Measurements from ENCODE around the gene DYNLRB1. TPM values are rescaled to one million over a fixed set of nuclear protein-coding genes. Genes with fewer than 3 reads are reported as not detected.

DYNLRB1 gene
- total and polyA plus RNA-seq, 2 of the 13 experiments (the other 11 are each of a cell fraction or from before 2014, with no cell fraction given), result 140 to 244 TPM

- TF ChIP-seq, protein P1, sequence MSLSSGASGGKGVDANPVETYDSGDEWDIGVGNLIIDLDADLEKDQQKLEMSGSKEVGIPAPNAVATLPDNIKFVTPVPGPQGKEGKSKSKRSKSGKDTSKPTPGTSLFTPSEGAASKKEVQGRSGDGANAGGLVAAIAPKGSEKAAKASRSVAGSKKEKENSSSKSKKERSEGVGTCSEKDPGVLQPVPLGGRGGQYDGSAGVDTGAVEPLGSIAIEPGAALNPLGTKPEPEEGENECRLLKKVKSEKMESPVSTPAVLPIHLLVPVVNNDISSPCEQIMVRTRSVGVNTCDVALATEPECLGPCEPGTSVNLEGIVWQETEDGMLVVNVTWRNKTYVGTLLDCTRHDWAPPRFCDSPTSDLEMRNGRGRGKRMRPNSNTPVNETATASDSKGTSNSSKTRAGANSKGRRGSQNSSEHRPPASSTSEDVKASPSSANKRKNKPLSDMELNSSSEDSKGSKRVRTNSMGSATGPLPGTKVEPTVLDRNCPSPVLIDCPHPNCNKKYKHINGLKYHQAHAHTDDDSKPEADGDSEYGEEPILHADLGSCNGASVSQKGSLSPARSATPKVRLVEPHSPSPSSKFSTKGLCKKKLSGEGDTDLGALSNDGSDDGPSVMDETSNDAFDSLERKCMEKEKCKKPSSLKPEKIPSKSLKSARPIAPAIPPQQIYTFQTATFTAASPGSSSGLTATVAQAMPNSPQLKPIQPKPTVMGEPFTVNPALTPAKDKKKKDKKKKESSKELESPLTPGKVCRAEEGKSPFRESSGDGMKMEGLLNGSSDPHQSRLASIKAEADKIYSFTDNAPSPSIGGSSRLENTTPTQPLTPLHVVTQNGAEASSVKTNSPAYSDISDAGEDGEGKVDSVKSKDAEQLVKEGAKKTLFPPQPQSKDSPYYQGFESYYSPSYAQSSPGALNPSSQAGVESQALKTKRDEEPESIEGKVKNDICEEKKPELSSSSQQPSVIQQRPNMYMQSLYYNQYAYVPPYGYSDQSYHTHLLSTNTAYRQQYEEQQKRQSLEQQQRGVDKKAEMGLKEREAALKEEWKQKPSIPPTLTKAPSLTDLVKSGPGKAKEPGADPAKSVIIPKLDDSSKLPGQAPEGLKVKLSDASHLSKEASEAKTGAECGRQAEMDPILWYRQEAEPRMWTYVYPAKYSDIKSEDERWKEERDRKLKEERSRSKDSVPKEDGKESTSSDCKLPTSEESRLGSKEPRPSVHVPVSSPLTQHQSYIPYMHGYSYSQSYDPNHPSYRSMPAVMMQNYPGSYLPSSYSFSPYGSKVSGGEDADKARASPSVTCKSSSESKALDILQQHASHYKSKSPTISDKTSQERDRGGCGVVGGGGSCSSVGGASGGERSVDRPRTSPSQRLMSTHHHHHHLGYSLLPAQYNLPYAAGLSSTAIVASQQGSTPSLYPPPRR (CRISPR knock-in tag; IDR thresholded peaks at IDR 0.05; ENCODE audit: borderline replicate concordance), result peak; percentile 43; the same call in 1 of the 2 replicates
- 0 out of 2 replicates have a peak, but pooled peaks have one; percentile 9 for TF ChIP-seq ZNF331 (CRISPR knock-in tag; IDR thresholded peaks at IDR 0.05)
- 0 out of 2 replicates have a peak, but pooled peaks have one; percentile 12 for TF ChIP-seq PAX8 (CRISPR knock-in tag; IDR thresholded peaks at IDR 0.05; ENCODE audit: borderline replicate concordance)
- TF ChIP-seq HMGA1 (CRISPR knock-in tag; conservative IDR thresholded peaks at IDR 0.05), result no peak
- TF ChIP-seq, protein P2, sequence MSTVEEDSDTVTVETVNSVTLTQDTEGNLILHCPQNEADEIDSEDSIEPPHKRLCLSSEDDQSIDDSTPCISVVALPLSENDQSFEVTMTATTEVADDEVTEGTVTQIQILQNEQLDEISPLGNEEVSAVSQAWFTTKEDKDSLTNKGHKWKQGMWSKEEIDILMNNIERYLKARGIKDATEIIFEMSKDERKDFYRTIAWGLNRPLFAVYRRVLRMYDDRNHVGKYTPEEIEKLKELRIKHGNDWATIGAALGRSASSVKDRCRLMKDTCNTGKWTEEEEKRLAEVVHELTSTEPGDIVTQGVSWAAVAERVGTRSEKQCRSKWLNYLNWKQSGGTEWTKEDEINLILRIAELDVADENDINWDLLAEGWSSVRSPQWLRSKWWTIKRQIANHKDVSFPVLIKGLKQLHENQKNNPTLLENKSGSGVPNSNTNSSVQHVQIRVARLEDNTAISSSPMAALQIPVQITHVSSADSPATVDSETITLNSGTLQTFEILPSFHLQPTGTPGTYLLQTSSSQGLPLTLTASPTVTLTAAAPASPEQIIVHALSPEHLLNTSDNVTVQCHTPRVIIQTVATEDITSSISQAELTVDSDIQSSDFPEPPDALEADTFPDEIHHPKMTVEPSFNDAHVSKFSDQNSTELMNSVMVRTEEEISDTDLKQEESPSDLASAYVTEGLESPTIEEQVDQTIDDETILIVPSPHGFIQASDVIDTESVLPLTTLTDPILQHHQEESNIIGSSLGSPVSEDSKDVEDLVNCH (CRISPR knock-in tag; IDR thresholded peaks at IDR 0.05), result 0 out of 2 replicates have a peak, but pooled peaks have one; percentile 48
- no peak for TF ChIP-seq ZNF614 (CRISPR knock-in tag; IDR thresholded peaks at IDR 0.05; ENCODE audit: borderline replicate concordance)
- no peak for TF ChIP-seq TEAD3 (CRISPR knock-in tag; optimal IDR thresholded peaks at IDR 0.05; ENCODE audit: borderline replicate concordance)
- TF ChIP-seq GATAD1 (CRISPR knock-in tag; IDR thresholded peaks at IDR 0.05), result no peak
- no peak for TF ChIP-seq PTBP1 (IDR thresholded peaks at IDR 0.05; ENCODE audit: low read depth, low read length, poor library complexity, severe bottlenecking)
- TF ChIP-seq, protein P3, sequence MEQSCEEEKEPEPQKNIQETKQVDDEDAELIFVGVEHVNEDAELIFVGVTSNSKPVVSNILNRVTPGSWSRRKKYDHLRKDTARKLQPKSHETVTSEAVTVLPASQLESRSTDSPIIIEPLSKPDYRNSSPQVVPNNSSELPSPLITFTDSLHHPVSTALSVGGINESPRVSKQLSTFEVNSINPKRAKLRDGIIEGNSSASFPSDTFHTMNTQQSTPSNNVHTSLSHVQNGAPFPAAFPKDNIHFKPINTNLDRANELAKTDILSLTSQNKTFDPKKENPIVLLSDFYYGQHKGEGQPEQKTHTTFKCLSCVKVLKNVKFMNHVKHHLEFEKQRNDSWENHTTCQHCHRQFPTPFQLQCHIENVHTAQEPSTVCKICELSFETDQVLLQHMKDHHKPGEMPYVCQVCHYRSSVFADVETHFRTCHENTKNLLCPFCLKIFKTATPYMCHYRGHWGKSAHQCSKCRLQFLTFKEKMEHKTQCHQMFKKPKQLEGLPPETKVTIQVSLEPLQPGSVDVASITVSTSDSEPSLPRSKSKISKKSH (CRISPR knock-in tag; IDR thresholded peaks at IDR 0.05; ENCODE audit: borderline replicate concordance), result no peak
- TF ChIP-seq ZNF777 (CRISPR knock-in tag; IDR thresholded peaks at IDR 0.05), result no peak
- peak; percentile 92 for TF ChIP-seq HINFP (CRISPR knock-in tag; IDR thresholded peaks at IDR 0.05; ENCODE audit: low read depth)
- TF ChIP-seq CCDC6 (CRISPR knock-in tag; IDR thresholded peaks at IDR 0.05), result peak; percentile 22; the same call in 1 of the 2 replicates
- 0 out of 2 replicates have a peak, but pooled peaks have one; percentile 2 for TF ChIP-seq ZNF136 (CRISPR knock-in tag; IDR thresholded peaks at IDR 0.05; ENCODE audit: low read depth)
- TF ChIP-seq, protein P4, sequence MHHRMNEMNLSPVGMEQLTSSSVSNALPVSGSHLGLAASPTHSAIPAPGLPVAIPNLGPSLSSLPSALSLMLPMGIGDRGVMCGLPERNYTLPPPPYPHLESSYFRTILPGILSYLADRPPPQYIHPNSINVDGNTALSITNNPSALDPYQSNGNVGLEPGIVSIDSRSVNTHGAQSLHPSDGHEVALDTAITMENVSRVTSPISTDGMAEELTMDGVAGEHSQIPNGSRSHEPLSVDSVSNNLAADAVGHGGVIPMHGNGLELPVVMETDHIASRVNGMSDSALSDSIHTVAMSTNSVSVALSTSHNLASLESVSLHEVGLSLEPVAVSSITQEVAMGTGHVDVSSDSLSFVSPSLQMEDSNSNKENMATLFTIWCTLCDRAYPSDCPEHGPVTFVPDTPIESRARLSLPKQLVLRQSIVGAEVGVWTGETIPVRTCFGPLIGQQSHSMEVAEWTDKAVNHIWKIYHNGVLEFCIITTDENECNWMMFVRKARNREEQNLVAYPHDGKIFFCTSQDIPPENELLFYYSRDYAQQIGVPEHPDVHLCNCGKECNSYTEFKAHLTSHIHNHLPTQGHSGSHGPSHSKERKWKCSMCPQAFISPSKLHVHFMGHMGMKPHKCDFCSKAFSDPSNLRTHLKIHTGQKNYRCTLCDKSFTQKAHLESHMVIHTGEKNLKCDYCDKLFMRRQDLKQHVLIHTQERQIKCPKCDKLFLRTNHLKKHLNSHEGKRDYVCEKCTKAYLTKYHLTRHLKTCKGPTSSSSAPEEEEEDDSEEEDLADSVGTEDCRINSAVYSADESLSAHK (CRISPR knock-in tag; IDR thresholded peaks at IDR 0.05; ENCODE audit: borderline replicate concordance), result peak; percentile 69; the same call in 1 of the 2 replicates
These were observed 1.2 kb upstream of the DYNLRB1 start (continued) for GRCh38 chr20:34514897-34515483.

All from HepG2 (cell line).